IMR-90 (cell line): ENCODE measurements around the gene STAB1. TPM values are rescaled to one million over a fixed set of nuclear protein-coding genes. Genes with fewer than 3 reads are reported as not detected.

ENCODE experiments used
- ATAC-seq: fragments of 200-7000 bp; cut with Tn5 transposase; 2 replicates; pipeline ENCODE4 v1.9.1; 2020; ENCODE audit warnings: low read depth, mild to moderate bottlenecking, moderate library complexity
- BruUV-seq: library from RNA; stranded (reverse); fragments of 400-500 nt; replicated peaks from 2 replicates; lab custom pipeline; 2021; lab: Mats Ljungman, UMichigan
- CTCF ChIA-PET: fragments of 300-600 bp; formaldehyde crosslinking; extraction: SDS; loops from one replicate; lab custom pipeline; 2021; ENCODE audit warnings: antibody characterized with exemption; lab: Yijun Ruan, JAX
- POLR2A ChIA-PET: fragments of 300-600 bp; sonication (Branson Sonifier 250); formaldehyde crosslinking; loops from one replicate; lab custom pipeline; 2022; ENCODE audit warnings: antibody characterized with exemption; ENCODE audit not compliant: unreplicated experiment; lab: Charles Lee
- DNase-seq: peaks from one replicate; pipeline ENCODE4 v3.0.0; 2013
- H2AFZ ChIP-seq: replicated peaks from 2 replicates; pipeline ENCODE3; 2013; ENCODE audit warnings: low read length, mild to moderate bottlenecking; ENCODE audit not compliant: poor library complexity
- H2AK5ac ChIP-seq: 2 replicates; pipeline ENCODE4 v1.6.1; 2013; ENCODE audit warnings: low read depth, low read length, inconsistent platforms
- H2AK9ac ChIP-seq: replicated peaks from 2 replicates; pipeline ENCODE3; 2013; ENCODE audit warnings: mild to moderate bottlenecking, low read depth, low read length, moderate library complexity; ENCODE audit not compliant: poor library complexity
- H2BK120ac ChIP-seq: 2 replicates; pipeline ENCODE4 v1.6.1; 2013; ENCODE audit warnings: low read depth, low read length, inconsistent platforms
- H2BK15ac ChIP-seq: 3 replicates; pipeline ENCODE4 v1.6.1; 2013; ENCODE audit warnings: low read depth, low read length, inconsistent platforms
- H2BK20ac ChIP-seq: 2 replicates; pipeline ENCODE4 v1.6.1; 2013; ENCODE audit warnings: low read depth, mild to moderate bottlenecking, inconsistent platforms, low read length, moderate library complexity
- H2BK5ac ChIP-seq: 2 replicates; pipeline ENCODE4 v1.6.1; 2013; ENCODE audit warnings: mild to moderate bottlenecking, low read depth, low read length, inconsistent platforms; ENCODE audit not compliant: poor library complexity, severe bottlenecking
- H3K14ac ChIP-seq: replicated peaks from 2 replicates; pipeline ENCODE4 v1.6.1; 2013; ENCODE audit warnings: low read depth, low read length, inconsistent platforms
- H3K18ac ChIP-seq: 2 replicates; pipeline ENCODE4 v1.6.1; 2013; ENCODE audit warnings: low read depth, low read length, control low read depth
- H3K23ac ChIP-seq: 2 replicates; pipeline ENCODE4 v1.6.1; 2013; ENCODE audit warnings: low read depth, low read length, inconsistent platforms
- H3K27ac ChIP-seq: 2 replicates; pipeline ENCODE4 v1.5.1; 2013; ENCODE audit warnings: mild to moderate bottlenecking, control low read depth, low read length; ENCODE audit not compliant: insufficient read depth
- H3K27me3 ChIP-seq: 2 replicates; pipeline ENCODE4 v1.6.1; 2013; ENCODE audit warnings: low read length; ENCODE audit not compliant: control insufficient read depth, insufficient read depth
- H3K36me3 ChIP-seq: 2 replicates; pipeline ENCODE4 v1.6.1; 2013; ENCODE audit warnings: low read length, mixed read lengths; ENCODE audit not compliant: control insufficient read depth, insufficient read depth
- H3K4ac ChIP-seq: 2 replicates; pipeline ENCODE4 v1.6.1; 2013; ENCODE audit warnings: low read depth, low read length, inconsistent platforms
- H3K4me1 ChIP-seq: 2 replicates; pipeline ENCODE4 v1.6.1; 2013; ENCODE audit warnings: low read length, mixed read lengths; ENCODE audit not compliant: control insufficient read depth, insufficient read depth
- H3K4me2 ChIP-seq: 2 replicates; pipeline ENCODE4 v1.6.1; 2013; ENCODE audit warnings: low read depth, mild to moderate bottlenecking, control low read depth, low read length, moderate library complexity
- H3K4me3 ChIP-seq: 2 replicates; pipeline ENCODE4 v1.5.1; 2013; ENCODE audit warnings: low read depth, mild to moderate bottlenecking, control low read depth, low read length, moderate library complexity; ENCODE audit not compliant: insufficient read depth
- H3K56ac ChIP-seq: 2 replicates; pipeline ENCODE4 v1.6.1; 2013; ENCODE audit warnings: low read length, inconsistent platforms; ENCODE audit not compliant: insufficient read depth; ENCODE audit errors: extremely low read depth
- H3K79me1 ChIP-seq, 2 experiments: 2 replicates each; pipeline ENCODE4 v1.6.1; 2013; ENCODE audit warnings: low read length in 2 of 2, inconsistent platforms in 1 of 2, low read depth in 1 of 2
- H3K9ac ChIP-seq: 2 replicates; pipeline ENCODE4 v1.6.1; 2013; ENCODE audit warnings: low read depth, low read length, control low read depth
- H3K9me1 ChIP-seq: 2 replicates; pipeline ENCODE4 v1.6.1; 2013; ENCODE audit warnings: low read length, inconsistent platforms; ENCODE audit not compliant: insufficient read depth
- H3K9me3 ChIP-seq: 2 replicates; pipeline ENCODE4 v1.6.1; 2013; ENCODE audit warnings: low read length; ENCODE audit not compliant: control insufficient read depth, insufficient read depth
- H4K20me1 ChIP-seq: 2 replicates; pipeline ENCODE4 v1.6.1; 2013; ENCODE audit warnings: low read length, inconsistent platforms; ENCODE audit not compliant: insufficient read depth
- H4K5ac ChIP-seq: 2 replicates; pipeline ENCODE4 v1.6.1; 2013; ENCODE audit warnings: mild to moderate bottlenecking, low read depth, low read length, control low read depth
- H4K8ac ChIP-seq, 2 experiments: 2 replicates each; pipeline ENCODE4 v1.6.1; 2013; ENCODE audit warnings: low read depth in 2 of 2, low read length in 2 of 2, control low read depth in 1 of 2, inconsistent platforms in 1 of 2
- H4K91ac ChIP-seq: 2 replicates; pipeline ENCODE4 v1.6.1; 2013; ENCODE audit warnings: low read depth, low read length, inconsistent platforms; ENCODE audit not compliant: insufficient read depth
- CEBPB ChIP-seq: IDR thresholded peaks from 2 replicates; pipeline ENCODE4 v1.6.1; 2012; ENCODE audit warnings: low read depth, low read length, improper control_type of control experiment
- NFE2L2 ChIP-seq: fragments of 150-350 bp; IDR thresholded peaks from 2 replicates; pipeline ENCODE4 v1.6.1; 2016; ENCODE audit warnings: low read depth, mild to moderate bottlenecking, low read length
- WGBS, 2 experiments: methylation state at CpG; one replicate each; pipeline versions ENCODE4 v1.1.5 to v1.1.7; 2013; ENCODE audit warnings: missing lambda C conversion rate in 2 of 2; ENCODE audit not compliant: insufficient read length in 1 of 2; ENCODE audit errors: extremely low coverage in 2 of 2; 5-methylcytosine and 5-hydroxymethylcytosine counted together
- dilution Hi-C: fragments of 300-500 bp; cut with HindIII; formaldehyde crosslinking; loops from one replicate; pipeline ENCODE4 v1.14.3; 2018; ENCODE audit warnings: low sequenced_read_pairs; ENCODE audit not compliant: unreplicated experiment
- in situ Hi-C: fragments of 300-500 bp; cut with MboI; formaldehyde crosslinking; loops from 3 replicates; pipeline ENCODE4 v1.14.3; 2019; ENCODE audit warnings: low sequenced_read_pairs, inconsistent platforms, mixed read lengths
- intact Hi-C: fragments of 100-400 bp; cut with micrococcal nuclease; formaldehyde crosslinking; loops from 2 replicates; pipeline ENCODE4 v1.10.0; 2022
- polyA plus RNA-seq, 3 experiments: library from polyadenylated mRNA; depleted of rRNA; stranded (reverse); fragments of >200 nt; gene quantifications; 2 replicates each; pipeline ENCODE4 v1.2.3, GENCODE V29; 2012; ENCODE audit warnings: low replicate concordance in 1 of 3
- total RNA-seq: library from RNA; depleted of rRNA; stranded (reverse); fragments of >200 nt; gene quantifications from 2 replicates; pipeline ENCODE4 v1.2.3, GENCODE V29; 2012
- TF ChIP-seq, protein P1 (sequence below): conservative IDR thresholded peaks from 2 replicates; pipeline ENCODE4 v1.5.1; 2012; ENCODE audit warnings: mild to moderate bottlenecking, low read depth, low read length, improper control_type of control experiment

STAB1 gene
- total and polyA plus RNA-seq, 2 of the 4 experiments (the other 2 are of a cell fraction) = not detected

DNA sequence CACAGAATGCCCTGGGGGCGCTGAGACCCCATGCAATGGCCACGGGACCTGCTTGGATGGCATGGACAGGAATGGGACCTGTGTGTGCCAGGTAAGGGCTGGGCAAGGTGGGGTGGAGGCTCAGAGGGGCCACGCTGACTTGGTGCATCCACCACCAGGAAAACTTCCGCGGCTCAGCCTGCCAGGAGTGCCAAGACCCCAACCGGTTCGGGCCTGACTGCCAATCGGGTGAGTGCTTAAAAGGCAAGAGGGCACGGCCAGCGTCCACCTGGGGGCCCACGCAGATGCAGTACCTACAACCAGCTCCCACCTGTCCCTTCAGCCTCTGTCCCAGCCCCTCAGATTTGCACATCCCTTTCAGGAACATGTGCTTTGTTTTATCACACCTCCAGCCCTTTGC lies 6.9 kb downstream of the STAB1 start:
- no peak overlapping the region for H3K9ac ChIP-seq
- no TSS peak for BruUV-seq
- ChIA-PET POLR2A (no interaction called here), CTCF (no interaction called here)
- H4K20me1 ChIP-seq = no peaks in the 10 kb centered on the region; the same call in 1 of the 2 replicates
- no peak overlapping the region for H4K8ac ChIP-seq
- no peak overlapping the region for H2BK5ac ChIP-seq
- no peak overlapping the region for H3K4me3 ChIP-seq
- TF ChIP-seq, protein P1, sequence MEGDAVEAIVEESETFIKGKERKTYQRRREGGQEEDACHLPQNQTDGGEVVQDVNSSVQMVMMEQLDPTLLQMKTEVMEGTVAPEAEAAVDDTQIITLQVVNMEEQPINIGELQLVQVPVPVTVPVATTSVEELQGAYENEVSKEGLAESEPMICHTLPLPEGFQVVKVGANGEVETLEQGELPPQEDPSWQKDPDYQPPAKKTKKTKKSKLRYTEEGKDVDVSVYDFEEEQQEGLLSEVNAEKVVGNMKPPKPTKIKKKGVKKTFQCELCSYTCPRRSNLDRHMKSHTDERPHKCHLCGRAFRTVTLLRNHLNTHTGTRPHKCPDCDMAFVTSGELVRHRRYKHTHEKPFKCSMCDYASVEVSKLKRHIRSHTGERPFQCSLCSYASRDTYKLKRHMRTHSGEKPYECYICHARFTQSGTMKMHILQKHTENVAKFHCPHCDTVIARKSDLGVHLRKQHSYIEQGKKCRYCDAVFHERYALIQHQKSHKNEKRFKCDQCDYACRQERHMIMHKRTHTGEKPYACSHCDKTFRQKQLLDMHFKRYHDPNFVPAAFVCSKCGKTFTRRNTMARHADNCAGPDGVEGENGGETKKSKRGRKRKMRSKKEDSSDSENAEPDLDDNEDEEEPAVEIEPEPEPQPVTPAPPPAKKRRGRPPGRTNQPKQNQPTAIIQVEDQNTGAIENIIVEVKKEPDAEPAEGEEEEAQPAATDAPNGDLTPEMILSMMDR = no peak
- no peak for TF ChIP-seq CEBPB
- TF ChIP-seq NFE2L2 = no peak
- in situ Hi-C loops = no loop called here
- H2AK9ac ChIP-seq = no peak overlapping the region
- ATAC-seq (no peak), DNase-seq (no peak)
- H3K4ac ChIP-seq = no peak overlapping the region
- no peak overlapping the region for H3K27ac ChIP-seq
- H3K9me1 ChIP-seq = peaks cover 7% of the 10 kb centered on the region; the same call in 1 of the 2 replicates
- no peaks in the 10 kb centered on the region; the same call in 1 of the 2 replicates for H3K27me3 ChIP-seq
- no peak overlapping the region for H4K91ac ChIP-seq
- no peak overlapping the region for H3K14ac ChIP-seq
- no peaks in the 10 kb centered on the region for H3K79me1 ChIP-seq
- dilution Hi-C loops = no loop called here
- H2BK120ac ChIP-seq = no peak overlapping the region
- no peaks in the 10 kb centered on the region for H3K9me3 ChIP-seq
- H4K5ac ChIP-seq = no peak overlapping the region
- intact Hi-C loops = no loop called here
- no peak overlapping the region for H3K56ac ChIP-seq
- H2AFZ ChIP-seq = no peak overlapping the region
- H3K36me3 ChIP-seq = no peaks in the 10 kb centered on the region
- no peak overlapping the region for H3K4me2 ChIP-seq
- no peak overlapping the region for H2BK20ac ChIP-seq
- H3K23ac ChIP-seq = no peak overlapping the region
- H3K4me1 ChIP-seq = peaks cover 5% of the 10 kb centered on the region; the same call in 1 of the 2 replicates
- no peak overlapping the region for H2AK5ac ChIP-seq
- no peak overlapping the region for H3K18ac ChIP-seq
- H2BK15ac ChIP-seq = no peak overlapping the region
- 80% methylated on average over 11 of the region's 11 CpGs; no CpG with 5 or more reads in 1 of the 2 experiments for WGBS, 2 experiments
